ENCODE results near the gene DCTPP1.

Gene DCTPP1

DNA sequence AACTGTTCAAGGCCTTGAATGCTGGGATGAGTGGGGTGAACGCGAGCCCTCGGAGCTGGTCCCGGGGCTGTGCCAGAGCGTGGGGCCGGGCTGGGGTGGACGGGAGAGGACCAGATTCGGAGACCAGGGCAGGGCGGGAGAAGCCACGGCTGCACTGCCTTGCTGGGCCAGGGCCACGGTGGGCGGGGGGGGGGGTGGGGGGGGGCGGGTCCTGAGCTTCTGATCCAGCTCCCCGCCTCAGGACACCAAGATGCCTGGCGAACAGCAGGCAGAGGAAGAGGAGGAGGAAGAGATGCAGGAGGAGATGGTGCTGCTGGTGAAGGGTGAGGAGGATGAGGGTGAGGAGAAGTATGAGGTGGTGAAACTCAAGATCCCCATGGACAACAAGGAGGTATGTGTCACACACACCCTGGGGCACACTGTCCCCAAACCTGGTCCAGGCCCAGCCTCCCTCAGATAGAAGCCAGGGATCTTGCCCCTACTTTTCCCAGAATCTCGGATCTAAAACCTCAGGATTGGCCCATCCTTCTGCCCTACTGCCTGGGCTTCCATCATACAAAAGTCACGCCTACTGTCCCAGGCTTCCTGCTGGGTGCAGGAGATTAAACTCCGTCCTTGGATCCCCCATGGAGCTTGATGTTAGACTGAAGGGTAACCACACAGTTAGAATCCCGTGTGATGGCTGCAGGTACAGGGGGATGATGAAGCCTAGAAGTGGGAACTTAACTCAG is 21.9 kb downstream of the DCTPP1 start (continued):
- no peak for TF ChIP-seq KLF1 (tag by site-specific recombination; IDR thresholded peaks at IDR 0.05)
- no peak for TF ChIP-seq ZNF571 (tag by site-specific recombination; IDR thresholded peaks at IDR 0.05)
- peak; percentile 51 for TF ChIP-seq OSR2 (tag by site-specific recombination; IDR thresholded peaks at IDR 0.05)
- TF ChIP-seq, protein P1, sequence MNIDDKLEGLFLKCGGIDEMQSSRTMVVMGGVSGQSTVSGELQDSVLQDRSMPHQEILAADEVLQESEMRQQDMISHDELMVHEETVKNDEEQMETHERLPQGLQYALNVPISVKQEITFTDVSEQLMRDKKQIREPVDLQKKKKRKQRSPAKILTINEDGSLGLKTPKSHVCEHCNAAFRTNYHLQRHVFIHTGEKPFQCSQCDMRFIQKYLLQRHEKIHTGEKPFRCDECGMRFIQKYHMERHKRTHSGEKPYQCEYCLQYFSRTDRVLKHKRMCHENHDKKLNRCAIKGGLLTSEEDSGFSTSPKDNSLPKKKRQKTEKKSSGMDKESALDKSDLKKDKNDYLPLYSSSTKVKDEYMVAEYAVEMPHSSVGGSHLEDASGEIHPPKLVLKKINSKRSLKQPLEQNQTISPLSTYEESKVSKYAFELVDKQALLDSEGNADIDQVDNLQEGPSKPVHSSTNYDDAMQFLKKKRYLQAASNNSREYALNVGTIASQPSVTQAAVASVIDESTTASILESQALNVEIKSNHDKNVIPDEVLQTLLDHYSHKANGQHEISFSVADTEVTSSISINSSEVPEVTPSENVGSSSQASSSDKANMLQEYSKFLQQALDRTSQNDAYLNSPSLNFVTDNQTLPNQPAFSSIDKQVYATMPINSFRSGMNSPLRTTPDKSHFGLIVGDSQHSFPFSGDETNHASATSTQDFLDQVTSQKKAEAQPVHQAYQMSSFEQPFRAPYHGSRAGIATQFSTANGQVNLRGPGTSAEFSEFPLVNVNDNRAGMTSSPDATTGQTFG (tag by site-specific recombination; IDR thresholded peaks at IDR 0.05; ENCODE audit: borderline replicate concordance) = no peak
- TF ChIP-seq OVOL3 (tag by site-specific recombination; IDR thresholded peaks at IDR 0.05) = no peak
- TF ChIP-seq ZBTB20 (tag by site-specific recombination; IDR thresholded peaks at IDR 0.05) = peak; percentile 49
- no peak for TF ChIP-seq ZNF324 (tag by site-specific recombination; IDR thresholded peaks at IDR 0.05)
- no peak for TF ChIP-seq ZBTB17 (tag by site-specific recombination; IDR thresholded peaks at IDR 0.05)
- TF ChIP-seq ZFP69B (tag by site-specific recombination; IDR thresholded peaks at IDR 0.05) = no peak
- TF ChIP-seq, protein P2, sequence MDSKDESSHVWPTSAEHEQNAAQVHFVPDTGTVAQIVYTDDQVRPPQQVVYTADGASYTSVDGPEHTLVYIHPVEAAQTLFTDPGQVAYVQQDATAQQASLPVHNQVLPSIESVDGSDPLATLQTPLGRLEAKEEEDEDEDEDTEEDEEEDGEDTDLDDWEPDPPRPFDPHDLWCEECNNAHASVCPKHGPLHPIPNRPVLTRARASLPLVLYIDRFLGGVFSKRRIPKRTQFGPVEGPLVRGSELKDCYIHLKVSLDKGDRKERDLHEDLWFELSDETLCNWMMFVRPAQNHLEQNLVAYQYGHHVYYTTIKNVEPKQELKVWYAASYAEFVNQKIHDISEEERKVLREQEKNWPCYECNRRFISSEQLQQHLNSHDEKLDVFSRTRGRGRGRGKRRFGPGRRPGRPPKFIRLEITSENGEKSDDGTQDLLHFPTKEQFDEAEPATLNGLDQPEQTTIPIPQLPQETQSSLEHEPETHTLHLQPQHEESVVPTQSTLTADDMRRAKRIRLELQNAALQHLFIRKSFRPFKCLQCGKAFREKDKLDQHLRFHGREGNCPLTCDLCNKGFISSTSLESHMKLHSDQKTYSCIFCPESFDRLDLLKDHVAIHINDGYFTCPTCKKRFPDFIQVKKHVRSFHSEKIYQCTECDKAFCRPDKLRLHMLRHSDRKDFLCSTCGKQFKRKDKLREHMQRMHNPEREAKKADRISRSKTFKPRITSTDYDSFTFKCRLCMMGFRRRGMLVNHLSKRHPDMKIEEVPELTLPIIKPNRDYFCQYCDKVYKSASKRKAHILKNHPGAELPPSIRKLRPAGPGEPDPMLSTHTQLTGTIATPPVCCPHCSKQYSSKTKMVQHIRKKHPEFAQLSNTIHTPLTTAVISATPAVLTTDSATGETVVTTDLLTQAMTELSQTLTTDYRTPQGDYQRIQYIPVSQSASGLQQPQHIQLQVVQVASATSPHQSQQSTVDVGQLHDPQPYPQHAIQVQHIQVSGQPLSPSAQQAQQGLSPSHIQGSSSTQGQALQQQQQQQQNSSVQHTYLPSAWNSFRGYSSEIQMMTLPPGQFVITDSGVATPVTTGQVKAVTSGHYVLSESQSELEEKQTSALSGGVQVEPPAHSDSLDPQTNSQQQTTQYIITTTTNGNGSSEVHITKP (tag by site-specific recombination; IDR thresholded peaks at IDR 0.05) = peak; percentile 29; the same call in 1 of the 2 replicates
- TF ChIP-seq MZF1 (tag by site-specific recombination; IDR thresholded peaks at IDR 0.05; ENCODE audit: borderline replicate concordance) = peak; percentile 50; the same call in 1 of the 2 replicates
- no peak for TF ChIP-seq ZFHX2 (tag by site-specific recombination; conservative IDR thresholded peaks at IDR 0.05)
- no peak for TF ChIP-seq ZNF366 (tag by site-specific recombination; conservative IDR thresholded peaks at IDR 0.05)
- peak; percentile 81 for TF ChIP-seq GLIS1 (tag by site-specific recombination; IDR thresholded peaks at IDR 0.05)
- peak; percentile 6; the same call in 1 of the 2 replicates for TF ChIP-seq BCL11B (tag by site-specific recombination; IDR thresholded peaks at IDR 0.05; ENCODE audit: low read depth)
- TF ChIP-seq ZIC2 (tag by site-specific recombination; IDR thresholded peaks at IDR 0.05) = peak; percentile 87
- no peak for TF ChIP-seq ZNF335 (tag by site-specific recombination; conservative IDR thresholded peaks at IDR 0.05)
- TF ChIP-seq ZNF510 (tag by site-specific recombination; IDR thresholded peaks at IDR 0.05; ENCODE audit: insufficient replicate concordance) = no peak
- no peak for TF ChIP-seq ZNF19 (tag by site-specific recombination; IDR thresholded peaks at IDR 0.05; ENCODE audit: low read depth)
- TF ChIP-seq KLF8 (tag by site-specific recombination; IDR thresholded peaks at IDR 0.05) = no peak
- no peak for TF ChIP-seq ZNF223 (tag by site-specific recombination; IDR thresholded peaks at IDR 0.05)
- TF ChIP-seq, protein P3, sequence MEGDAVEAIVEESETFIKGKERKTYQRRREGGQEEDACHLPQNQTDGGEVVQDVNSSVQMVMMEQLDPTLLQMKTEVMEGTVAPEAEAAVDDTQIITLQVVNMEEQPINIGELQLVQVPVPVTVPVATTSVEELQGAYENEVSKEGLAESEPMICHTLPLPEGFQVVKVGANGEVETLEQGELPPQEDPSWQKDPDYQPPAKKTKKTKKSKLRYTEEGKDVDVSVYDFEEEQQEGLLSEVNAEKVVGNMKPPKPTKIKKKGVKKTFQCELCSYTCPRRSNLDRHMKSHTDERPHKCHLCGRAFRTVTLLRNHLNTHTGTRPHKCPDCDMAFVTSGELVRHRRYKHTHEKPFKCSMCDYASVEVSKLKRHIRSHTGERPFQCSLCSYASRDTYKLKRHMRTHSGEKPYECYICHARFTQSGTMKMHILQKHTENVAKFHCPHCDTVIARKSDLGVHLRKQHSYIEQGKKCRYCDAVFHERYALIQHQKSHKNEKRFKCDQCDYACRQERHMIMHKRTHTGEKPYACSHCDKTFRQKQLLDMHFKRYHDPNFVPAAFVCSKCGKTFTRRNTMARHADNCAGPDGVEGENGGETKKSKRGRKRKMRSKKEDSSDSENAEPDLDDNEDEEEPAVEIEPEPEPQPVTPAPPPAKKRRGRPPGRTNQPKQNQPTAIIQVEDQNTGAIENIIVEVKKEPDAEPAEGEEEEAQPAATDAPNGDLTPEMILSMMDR (tag by site-specific recombination; IDR thresholded peaks at IDR 0.05) = no peak
- TF ChIP-seq SALL2 (tag by site-specific recombination; IDR thresholded peaks at IDR 0.05; ENCODE audit: borderline replicate concordance) = no peak
- peak; percentile 82 for TF ChIP-seq ZNF76 (tag by site-specific recombination; IDR thresholded peaks at IDR 0.05; ENCODE audit: borderline replicate concordance, low read depth)
- no peak for TF ChIP-seq HOXD13 (CRISPR knock-in tag; IDR thresholded peaks at IDR 0.05; ENCODE audit: borderline replicate concordance)
- TF ChIP-seq, protein P4, sequence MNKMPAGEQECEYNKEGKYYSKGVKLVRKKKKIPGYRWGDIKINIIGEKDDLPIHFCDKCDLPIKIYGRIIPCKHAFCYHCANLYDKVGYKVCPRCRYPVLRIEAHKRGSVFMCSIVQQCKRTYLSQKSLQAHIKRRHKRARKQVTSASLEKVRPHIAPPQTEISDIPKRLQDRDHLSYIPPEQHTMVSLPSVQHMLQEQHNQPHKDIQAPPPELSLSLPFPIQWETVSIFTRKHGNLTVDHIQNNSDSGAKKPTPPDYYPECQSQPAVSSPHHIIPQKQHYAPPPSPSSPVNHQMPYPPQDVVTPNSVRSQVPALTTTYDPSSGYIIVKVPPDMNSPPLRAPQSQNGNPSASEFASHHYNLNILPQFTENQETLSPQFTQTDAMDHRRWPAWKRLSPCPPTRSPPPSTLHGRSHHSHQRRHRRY (tag by site-specific recombination; IDR thresholded peaks at IDR 0.05) = no peak
- no peak for TF ChIP-seq PRDM1 (tag by site-specific recombination; IDR thresholded peaks at IDR 0.05)
- no peak for TF ChIP-seq ZNF548 (tag by site-specific recombination; IDR thresholded peaks at IDR 0.05)
- TF ChIP-seq ZNF664 (tag by site-specific recombination; IDR thresholded peaks at IDR 0.05) = no peak
- TF ChIP-seq WT1 (tag by site-specific recombination; IDR thresholded peaks at IDR 0.05) = no peak
- no peak for TF ChIP-seq ZNF23 (tag by site-specific recombination; IDR thresholded peaks at IDR 0.05; ENCODE audit: borderline replicate concordance)
- TF ChIP-seq ZNF549 (tag by site-specific recombination; IDR thresholded peaks at IDR 0.05) = no peak
- no peak for TF ChIP-seq ZNF777 (tag by site-specific recombination; IDR thresholded peaks at IDR 0.05; ENCODE audit: borderline replicate concordance)
